Embryonic facial prominence (tissue), 1 donor: ENCODE results near the gene AMPD3.
A peak's percentile ranks its signal among the peaks of the same experiment; 100 is the strongest.

Experiments used
- DNase-seq: peaks from one replicate; pipeline ENCODE4 v3.0.0-alpha.2; 2016; ENCODE audit errors: extremely low spot score

The AMPD3 gene

GRCh38 chr11:10503777-10504480 lies 48.9 kb downstream of the AMPD3 start:
- no peak for DNase-seq

- DNase-seq, result no peak
These were observed 49.4 kb downstream of the AMPD3 start for GRCh38 chr11:10504490-10504889.

- DNase-seq, result no peak
These were observed 50.4 kb downstream of the AMPD3 start for GRCh38 chr11:10505278-10506007.

GRCh38 chr11:10506008-10506370 lies 50.9 kb downstream of the AMPD3 start:
- no peak for DNase-seq

GRCh38 chr11:10511181-10511621 lies 56.1 kb downstream of the AMPD3 start:
- DNase-seq, result no peak

GRCh38 chr11:10514202-10514601 lies 59.1 kb downstream of the AMPD3 start:
- DNase-seq, result peak; percentile 37

GRCh38 chr11:10514709-10515108 lies 59.6 kb downstream of the AMPD3 start:
- DNase-seq, result no peak

GRCh38 chr11:10515418-10515817 lies 60.4 kb downstream of the AMPD3 start:
- DNase-seq, result no peak

GRCh38 chr11:10518123-10518522 lies 63.1 kb downstream of the AMPD3 start:
- DNase-seq, result no peak

GRCh38 chr11:10518891-10519290 lies 63.8 kb downstream of the AMPD3 start:
- no peak for DNase-seq

- no peak for DNase-seq
These were observed 64.6 kb downstream of the AMPD3 start for GRCh38 chr11:10519630-10520029.

GRCh38 chr11:10520562-10520961 lies 65.5 kb downstream of the AMPD3 start:
- no peak for DNase-seq

GRCh38 chr11:10522276-10522675 lies 67.2 kb downstream of the AMPD3 start:
- no peak for DNase-seq

GRCh38 chr11:10522921-10523320 lies 67.9 kb downstream of the AMPD3 start:
- no peak for DNase-seq

- no peak for DNase-seq
These were observed 69.4 kb downstream of the AMPD3 start for GRCh38 chr11:10524471-10524870.

- no peak for DNase-seq
These were observed 72.2 kb downstream of the AMPD3 start for GRCh38 chr11:10526974-10527918.

- no peak for DNase-seq
These were observed 73.1 kb downstream of the AMPD3 start for GRCh38 chr11:10528121-10528520.

- DNase-seq, result no peak
These were observed 74.2 kb downstream of the AMPD3 start for GRCh38 chr11:10529279-10529678.

- no peak for DNase-seq
These were observed 77.5 kb downstream of the AMPD3 start for GRCh38 chr11:10532526-10532925.

- no peak for DNase-seq
These were observed 78.3 kb downstream of the AMPD3 start for GRCh38 chr11:10533323-10533722.

GRCh38 chr11:10534316-10534715 lies 79.3 kb downstream of the AMPD3 start:
- DNase-seq, result no peak

- DNase-seq, result no peak
These were observed 82.5 kb downstream of the AMPD3 start for GRCh38 chr11:10537600-10537999.
